ENCODE data around the gene C2CD4D.

DNA sequence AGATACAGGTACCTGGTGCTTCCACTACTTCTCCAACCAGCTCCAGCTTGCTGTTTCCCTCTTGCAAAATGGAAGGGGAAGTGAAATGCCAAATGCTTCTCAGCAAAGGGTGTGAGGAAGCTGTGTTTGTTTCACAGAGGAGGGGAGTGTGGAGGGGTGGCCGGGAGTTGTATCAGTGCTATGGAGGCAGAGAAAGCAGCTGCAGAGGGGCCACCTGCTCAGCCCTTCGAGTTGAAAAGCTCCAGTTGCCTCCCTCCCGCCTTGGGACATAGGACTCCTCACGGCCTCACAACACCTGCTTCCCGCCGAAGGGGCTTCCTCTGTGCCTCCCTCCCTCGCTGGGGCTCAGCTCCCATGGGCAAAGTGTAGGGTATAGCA lies 22.3 kb downstream of the C2CD4D start:
- no peak for TF ChIP-seq SUZ12 (IDR thresholded peaks at IDR 0.05; ENCODE audit: extremely low read depth, insufficient read depth, insufficient read length)
- TF ChIP-seq ZNF274 (IDR thresholded peaks at IDR 0.05; ENCODE audit: low read depth, low read length) = no peak
- no peak for TF ChIP-seq YY1 (IDR thresholded peaks at IDR 0.05; ENCODE audit: insufficient read depth, insufficient read length)
